AG10803 (cell line): Measurements from ENCODE around the gene IGF1.

Experiments
- DNase-seq: peaks from one replicate; pipeline ENCODE4 v3.0.0; 2010; ENCODE audit warnings: low read depth
- H3K4me3 ChIP-seq: 2 replicates; pipeline ENCODE4 v1.5.1; 2011; ENCODE audit warnings: mild to moderate bottlenecking, low read length, control low read depth
- CTCF ChIP-seq: conservative IDR thresholded peaks from 2 replicates; pipeline ENCODE4 v1.5.1; 2011; ENCODE audit warnings: mild to moderate bottlenecking, low read length, control low read depth, inconsistent platforms

IGF1 gene

GRCh38 chr12:102433304-102433703, 47.1 kb downstream of the IGF1 start:
- TF ChIP-seq CTCF = no peak

GRCh38 chr12:102430661-102431060, 49.7 kb downstream of the IGF1 start:
- no peak for TF ChIP-seq CTCF
- peak; percentile 86 for DNase-seq

More at GRCh38 chr12:102433304-102433703, 47.1 kb downstream of the IGF1 start:
- H3K4me3 ChIP-seq = no peak overlapping the region
- DNase-seq = peak; percentile 3

GRCh38 chr12:102429211-102430154, 50.9 kb downstream of the IGF1 start:
- H3K4me3 ChIP-seq = no peak overlapping the region
- DNase-seq = peak; percentile 22
- no peak for TF ChIP-seq CTCF

More at GRCh38 chr12:102430661-102431060, 49.7 kb downstream of the IGF1 start:
- no peak overlapping the region for H3K4me3 ChIP-seq

GRCh38 chr12:102427543-102427941, 52.8 kb downstream of the IGF1 start:
- no peak overlapping the region for H3K4me3 ChIP-seq
- TF ChIP-seq CTCF = no peak
- peak; percentile 15 for DNase-seq

GRCh38 chr12:102426599-102427542, 53.5 kb downstream of the IGF1 start:
- peak; percentile 51 for DNase-seq
- no peak for TF ChIP-seq CTCF

GRCh38 chr12:102425109-102426039, 55.0 kb downstream of the IGF1 start:
- H3K4me3 ChIP-seq = no peak overlapping the region
- DNase-seq = no peak
- no peak for TF ChIP-seq CTCF

More at GRCh38 chr12:102426599-102427542, 53.5 kb downstream of the IGF1 start:
- H3K4me3 ChIP-seq = no peak overlapping the region
